GM23248 (cell line): Measurements from ENCODE around the gene TECTA.

Source experiments
- EZH2 ChIP-seq: fragments of 200-600 bp; sonication (generic); IDR thresholded peaks from 2 replicates; pipeline ENCODE4 v1.6.1; 2018; ENCODE audit warnings: antibody characterized with exemption, mild to moderate bottlenecking; ENCODE audit not compliant: insufficient read depth, poor library complexity, severe bottlenecking
- EZH2phosphoT487 ChIP-seq: fragments of 200-600 bp; sonication (generic); IDR thresholded peaks from 2 replicates; pipeline ENCODE4 v1.6.1; 2018; ENCODE audit warnings: antibody characterized with exemption, moderate library complexity, mild to moderate bottlenecking, low read depth; ENCODE audit not compliant: insufficient read depth

DNA sequence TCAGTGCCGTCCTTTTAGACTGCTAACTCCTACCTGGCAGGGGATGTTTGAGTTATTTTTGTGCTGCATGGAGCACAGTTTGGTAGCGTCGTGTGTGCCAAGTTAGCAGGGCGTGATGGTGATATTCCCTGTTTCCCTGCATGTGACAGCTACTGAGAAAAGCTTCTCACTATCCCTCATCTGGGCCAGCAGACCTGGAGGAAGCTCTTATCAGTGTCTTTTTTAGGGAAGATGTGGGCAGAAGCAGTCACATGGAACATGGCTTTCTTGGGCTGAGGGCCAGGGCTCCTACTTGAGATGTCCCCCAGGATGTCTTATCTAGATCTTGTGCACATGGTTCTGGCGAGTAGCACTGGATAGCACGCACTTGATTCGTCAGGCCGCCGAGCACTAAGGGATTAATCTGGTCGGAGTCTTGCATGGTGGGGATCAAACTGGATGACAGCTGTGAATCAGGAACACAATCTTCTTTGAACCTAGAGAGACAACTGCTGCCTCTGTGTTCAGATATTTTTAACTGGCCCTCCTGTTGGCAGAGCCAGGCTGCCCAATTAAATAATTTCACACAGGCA, 33.8 kb downstream of the TECTA start:
- TF ChIP-seq EZH2phosphoT487 (no peak), EZH2 (no peak)
